Measurements from ENCODE around the gene MROH7.

Gene MROH7

DNA sequence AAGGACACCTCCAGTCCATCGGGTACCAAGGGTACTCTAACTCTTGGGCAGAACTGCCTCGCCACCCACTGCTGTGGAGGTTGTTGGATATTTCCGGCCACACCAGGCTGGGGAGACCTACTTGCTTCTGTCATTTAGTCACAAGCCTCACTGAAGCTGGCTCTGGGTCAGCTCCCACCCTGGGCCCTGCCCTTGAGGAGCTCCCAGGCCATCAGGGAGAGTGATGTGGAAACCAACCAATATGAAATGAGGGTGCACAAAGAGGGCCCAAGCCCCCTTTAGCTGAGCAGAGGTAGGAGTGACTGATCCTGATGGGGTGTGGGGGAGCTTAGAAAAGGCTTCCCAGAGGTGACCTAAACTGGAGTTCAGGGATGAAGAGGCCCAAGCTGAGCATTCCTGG lies 103.1 kb downstream of the MROH7 start:
- CTCF ChIA-PET: no interaction called here
- no peak overlapping the region for H3K27ac ChIP-seq
- TF ChIP-seq, protein P1, sequence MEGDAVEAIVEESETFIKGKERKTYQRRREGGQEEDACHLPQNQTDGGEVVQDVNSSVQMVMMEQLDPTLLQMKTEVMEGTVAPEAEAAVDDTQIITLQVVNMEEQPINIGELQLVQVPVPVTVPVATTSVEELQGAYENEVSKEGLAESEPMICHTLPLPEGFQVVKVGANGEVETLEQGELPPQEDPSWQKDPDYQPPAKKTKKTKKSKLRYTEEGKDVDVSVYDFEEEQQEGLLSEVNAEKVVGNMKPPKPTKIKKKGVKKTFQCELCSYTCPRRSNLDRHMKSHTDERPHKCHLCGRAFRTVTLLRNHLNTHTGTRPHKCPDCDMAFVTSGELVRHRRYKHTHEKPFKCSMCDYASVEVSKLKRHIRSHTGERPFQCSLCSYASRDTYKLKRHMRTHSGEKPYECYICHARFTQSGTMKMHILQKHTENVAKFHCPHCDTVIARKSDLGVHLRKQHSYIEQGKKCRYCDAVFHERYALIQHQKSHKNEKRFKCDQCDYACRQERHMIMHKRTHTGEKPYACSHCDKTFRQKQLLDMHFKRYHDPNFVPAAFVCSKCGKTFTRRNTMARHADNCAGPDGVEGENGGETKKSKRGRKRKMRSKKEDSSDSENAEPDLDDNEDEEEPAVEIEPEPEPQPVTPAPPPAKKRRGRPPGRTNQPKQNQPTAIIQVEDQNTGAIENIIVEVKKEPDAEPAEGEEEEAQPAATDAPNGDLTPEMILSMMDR (conservative IDR thresholded peaks at IDR 0.05; ENCODE audit: low read depth): no peak
- POLR2A ChIA-PET (ENCODE audit: low non-redundant PET): no interaction called here
- no peak for DNase-seq (ENCODE audit: low spot score)

DNA sequence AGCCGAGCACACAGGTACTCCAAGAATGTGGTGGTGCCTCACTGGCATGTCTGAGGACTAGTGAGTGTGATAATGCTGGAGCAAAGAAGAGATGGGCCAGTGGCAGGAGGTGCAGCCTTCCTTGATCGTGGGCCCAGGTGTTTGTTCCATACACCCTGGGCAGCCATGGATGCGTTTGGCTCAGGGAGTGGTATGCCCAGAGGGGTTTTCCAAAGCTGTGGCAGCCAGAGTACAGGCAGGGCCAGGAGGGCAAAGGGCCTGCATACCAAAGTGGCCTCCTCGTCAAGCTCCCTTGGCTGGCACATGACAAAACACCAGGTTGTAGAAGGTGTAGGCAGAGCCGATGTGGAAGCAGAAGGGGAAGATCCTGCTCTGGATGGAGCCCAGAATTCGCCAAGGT lies 103.7 kb downstream of the MROH7 start:
- CTCF ChIA-PET: interaction anchor here (0.6 to 0.9 kb wide), 2 partner anchors 56 to 664 kb away, joined by 3 to 4 read pairs; partner anchors contain the start of gene TTC22

DNA sequence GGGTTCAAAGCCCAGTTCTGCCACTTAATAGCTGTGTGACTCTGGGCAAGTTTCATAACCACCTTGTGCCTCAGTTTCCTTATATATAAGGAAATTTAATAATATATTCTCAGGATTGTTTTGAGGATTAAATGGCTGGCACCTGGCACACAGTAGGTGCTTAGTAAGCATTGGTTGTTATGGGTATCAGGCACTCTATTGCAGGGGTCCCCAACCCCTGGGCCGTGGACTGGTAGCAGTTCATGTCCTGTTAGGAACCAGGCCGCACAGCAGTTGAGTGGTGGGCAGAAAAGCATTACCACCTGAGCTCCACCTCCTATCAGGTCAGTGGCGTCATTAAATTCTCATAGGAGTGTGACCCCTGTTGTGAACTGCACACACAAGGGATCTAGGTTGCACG lies 104.3 kb downstream of the MROH7 start:
- ChIA-PET POLR2A (ENCODE audit: low non-redundant PET) (no interaction called here), CTCF (interaction anchor here (0.6 to 0.9 kb wide), 2 partner anchors 55 to 664 kb away, joined by 3 to 4 read pairs; partner anchors contain the start of gene TTC22)
- no peak for DNase-seq (ENCODE audit: low spot score)
- H3K27ac ChIP-seq: no peak overlapping the region
- TF ChIP-seq, protein P1 (conservative IDR thresholded peaks at IDR 0.05; ENCODE audit: low read depth): no peak

More for the DNA sequence above, 103.7 kb downstream of the MROH7 start:
- POLR2A ChIA-PET (ENCODE audit: low non-redundant PET): no interaction called here
- TF ChIP-seq, protein P1 (conservative IDR thresholded peaks at IDR 0.05; ENCODE audit: low read depth): no peak
- H3K27ac ChIP-seq: no peak overlapping the region
- DNase-seq (ENCODE audit: low spot score): no peak

DNA sequence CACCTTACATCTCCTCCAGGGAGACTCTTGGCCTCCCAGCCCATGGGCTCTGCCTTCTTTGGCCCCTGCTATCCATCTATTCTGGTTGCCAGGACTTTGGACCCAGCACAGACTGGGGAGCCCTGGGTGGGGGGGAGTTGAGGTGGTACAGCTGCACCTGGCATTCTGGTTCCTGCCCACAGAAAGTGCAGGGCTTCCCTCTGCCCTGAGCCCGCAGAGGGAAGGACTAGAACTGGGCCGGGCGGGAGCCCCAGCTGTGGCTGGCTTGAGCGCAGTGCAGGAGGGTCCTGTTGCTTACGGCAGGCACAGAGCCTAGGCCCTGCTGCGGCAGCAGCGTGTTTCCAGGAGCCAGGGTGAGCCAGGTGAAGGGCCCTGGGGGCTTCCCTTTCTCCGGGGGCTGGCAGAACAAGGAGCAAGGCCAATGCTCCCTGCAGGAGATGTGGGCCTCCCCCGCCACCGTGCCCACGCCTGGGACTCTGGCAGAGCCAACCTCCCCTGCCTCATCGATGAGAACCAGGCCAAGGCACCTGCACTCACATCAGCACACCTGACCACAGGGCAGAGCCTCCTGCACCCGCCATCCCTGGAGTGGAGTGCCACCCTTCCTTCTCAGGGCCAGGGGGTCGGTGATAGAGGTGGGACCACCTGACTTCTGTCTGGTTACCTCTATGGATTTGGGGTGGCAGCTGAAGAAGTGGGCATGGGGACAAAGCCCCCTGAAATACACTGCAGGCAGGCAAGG lies 106.7 kb downstream of the MROH7 start:
- H3K27ac ChIP-seq: no peak overlapping the region
- CTCF ChIA-PET: no interaction called here
- POLR2A ChIA-PET (ENCODE audit: low non-redundant PET): interaction anchor here (0.6 kb wide), 1 partner anchor 547 kb away, joined by 3 read pairs; no protein-coding TSS in a partner anchor
- no peak for DNase-seq (ENCODE audit: low spot score)
- TF ChIP-seq, protein P1 (conservative IDR thresholded peaks at IDR 0.05; ENCODE audit: low read depth): no peak

DNA sequence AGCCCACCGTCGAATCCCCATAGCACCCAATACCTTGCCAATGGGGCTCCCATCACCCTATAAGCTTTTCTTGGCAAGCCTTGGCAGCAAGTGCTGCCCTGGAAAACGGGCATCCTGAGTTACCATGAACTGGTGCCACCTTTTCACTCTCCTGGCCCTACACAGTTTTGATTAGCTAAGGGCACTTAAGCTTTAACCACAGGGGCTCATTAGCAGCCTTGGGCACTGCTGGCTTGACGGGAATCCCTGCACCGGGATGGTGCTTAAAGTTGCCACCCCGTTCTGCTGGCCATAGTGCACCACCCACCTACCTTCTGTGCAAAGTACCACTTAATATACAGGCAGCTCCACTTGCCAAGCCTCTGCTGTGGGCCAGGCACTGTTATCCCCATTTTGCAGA lies 109.0 kb downstream of the MROH7 start:
- DNase-seq (ENCODE audit: low spot score): no peak
- TF ChIP-seq, protein P1 (conservative IDR thresholded peaks at IDR 0.05; ENCODE audit: low read depth): no peak
- ChIA-PET CTCF (no interaction called here), POLR2A (ENCODE audit: low non-redundant PET) (no interaction called here)
- no peak overlapping the region for H3K27ac ChIP-seq

DNA sequence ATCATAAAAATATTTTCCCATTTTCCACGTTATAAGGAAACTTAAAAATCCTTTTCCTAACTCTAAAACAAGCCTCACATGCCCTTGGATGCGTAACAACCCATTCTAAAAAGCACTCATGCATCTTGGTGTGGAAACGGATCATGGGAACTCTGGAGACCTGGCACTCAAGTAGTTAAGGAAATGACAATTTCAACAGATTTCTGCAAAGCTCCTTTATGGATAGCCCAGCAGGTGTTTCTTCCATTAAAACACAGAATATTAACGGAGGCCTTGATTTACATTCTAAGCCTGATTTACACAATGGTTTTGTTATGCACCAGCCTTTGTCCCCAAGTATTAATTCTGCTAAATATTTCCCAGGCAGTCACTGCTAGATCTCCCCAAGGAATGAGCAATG lies 109.8 kb downstream of the MROH7 start:
- no peak overlapping the region for H3K27ac ChIP-seq
- TF ChIP-seq, protein P1 (conservative IDR thresholded peaks at IDR 0.05; ENCODE audit: low read depth): no peak
- POLR2A ChIA-PET (ENCODE audit: low non-redundant PET): no interaction called here
- CTCF ChIA-PET: no interaction called here
- no peak for DNase-seq (ENCODE audit: low spot score)

All from RWPE1 (cell line).